GM23338 (cell line): ENCODE measurements around the gene SIL1. TPM values are rescaled to one million over a fixed set of nuclear protein-coding genes. Genes with fewer than 3 reads are reported as not detected.

Experiments
- ATAC-seq: fragments of 200-7000 bp; cut with Tn5 transposase; 3 replicates; pipeline ENCODE4 v1.9.1; 2020
- DNase-seq: peaks from one replicate; pipeline ENCODE4 v3.0.0-alpha.2; 2015; ENCODE audit warnings: low spot score
- H2AFZ ChIP-seq: fragments of 200-600 bp; sonication (generic); 2 replicates; pipeline ENCODE4 v1.8.0; 2016; ENCODE audit warnings: antibody characterized with exemption, mild to moderate bottlenecking, moderate library complexity
- H3F3A ChIP-seq: fragments of 200-600 bp; sonication (generic); replicated peaks from 2 replicates; pipeline ENCODE4 v1.8.0; 2017; ENCODE audit warnings: antibody characterized with exemption, mixed run types, low read depth
- H3K27ac ChIP-seq: fragments of 200-600 bp; sonication (generic); 2 replicates; pipeline ENCODE4 v1.6.1; 2016; ENCODE audit warnings: low read depth
- H3K27me3 ChIP-seq: fragments of 200-600 bp; sonication (generic); 2 replicates; pipeline ENCODE4 v1.8.0; 2016; ENCODE audit warnings: mild to moderate bottlenecking, mixed run types, moderate library complexity; ENCODE audit not compliant: insufficient read depth
- H3K36me3 ChIP-seq: fragments of 200-600 bp; sonication (generic); 2 replicates; pipeline ENCODE4 v1.8.0; 2016; ENCODE audit warnings: mild to moderate bottlenecking; ENCODE audit not compliant: insufficient read depth
- H3K4me1 ChIP-seq: fragments of 200-600 bp; sonication (generic); 2 replicates; pipeline ENCODE4 v1.8.0; 2016; ENCODE audit warnings: mild to moderate bottlenecking, moderate library complexity; ENCODE audit not compliant: insufficient read depth
- H3K4me2 ChIP-seq: fragments of 200-600 bp; sonication (generic); 2 replicates; pipeline ENCODE4 v1.7.1; 2017; ENCODE audit warnings: mixed run types
- H3K4me3 ChIP-seq: fragments of 200-600 bp; sonication (generic); 2 replicates; pipeline ENCODE4 v1.6.1; 2016; ENCODE audit warnings: mixed run types
- H3K79me2 ChIP-seq: fragments of 200-600 bp; sonication (generic); replicated peaks from 2 replicates; pipeline ENCODE4 v1.8.0; 2017; ENCODE audit warnings: mild to moderate bottlenecking; ENCODE audit not compliant: insufficient read depth
- H3K9me2 ChIP-seq: fragments of 200-600 bp; sonication (generic); 2 replicates; pipeline ENCODE4 v1.8.0; 2017; ENCODE audit not compliant: insufficient read depth
- H4K20me1 ChIP-seq: fragments of 200-600 bp; sonication (generic); replicated peaks from 2 replicates; pipeline ENCODE4 v1.8.0; 2017; ENCODE audit warnings: mild to moderate bottlenecking; ENCODE audit not compliant: insufficient read depth
- H3K27ac Mint-ChIP-seq: 2 replicates; pipeline ENCODE4 v1.8.0; 2020; ENCODE audit warnings: inconsistent platforms, mild to moderate bottlenecking, moderate library complexity, mixed read lengths
- H3K27me3 Mint-ChIP-seq: 3 replicates; pipeline ENCODE4 v1.8.0; 2022; ENCODE audit warnings: low read depth, mild to moderate bottlenecking, moderate library complexity, mixed read lengths, inconsistent platforms; ENCODE audit not compliant: insufficient read depth, poor library complexity
- H3K36me3 Mint-ChIP-seq: 3 replicates; pipeline ENCODE4 v1.8.0; 2021; ENCODE audit warnings: low read depth, mild to moderate bottlenecking, inconsistent platforms, moderate library complexity, mixed read lengths
- H3K4me1 Mint-ChIP-seq: 3 replicates; pipeline ENCODE4 v1.8.0; 2020; ENCODE audit warnings: mild to moderate bottlenecking, inconsistent platforms, mixed read lengths
- H3K4me3 Mint-ChIP-seq: 3 replicates; pipeline ENCODE4 v1.8.0; 2021; ENCODE audit warnings: moderate library complexity, mild to moderate bottlenecking, inconsistent platforms, mixed read lengths
- H3K9me3 Mint-ChIP-seq: 3 replicates; pipeline ENCODE4 v1.8.0; 2020; ENCODE audit warnings: moderate library complexity, mild to moderate bottlenecking, inconsistent platforms, mixed read lengths
- CREB1 ChIP-seq: fragments of 250-450 bp; sonication (Bioruptor Pico); IDR thresholded peaks from 2 replicates; pipeline ENCODE4 v1.5.0; 2020; ENCODE audit warnings: low read depth, mild to moderate bottlenecking, moderate library complexity
- JUNB ChIP-seq: IDR thresholded peaks from one replicate; pipeline ENCODE4 v1.6.1; 2016; ENCODE audit warnings: antibody characterized with exemption; ENCODE audit not compliant: unreplicated experiment
- NANOG ChIP-seq: IDR thresholded peaks from 2 replicates; pipeline ENCODE4 v1.6.1; 2016; ENCODE audit warnings: antibody characterized with exemption, borderline replicate concordance
- POLR2AphosphoS5 ChIP-seq: IDR thresholded peaks from 2 replicates; pipeline ENCODE4 v1.6.1; 2016; ENCODE audit warnings: antibody characterized with exemption, low read depth
- REST ChIP-seq: IDR thresholded peaks from one replicate; pipeline ENCODE4 v1.6.1; 2018; ENCODE audit warnings: antibody characterized with exemption; ENCODE audit not compliant: unreplicated experiment
- STAT1 ChIP-seq: IDR thresholded peaks from one replicate; pipeline ENCODE4 v1.6.1; 2016; ENCODE audit warnings: antibody characterized with exemption; ENCODE audit not compliant: unreplicated experiment
- ZNF114 ChIP-seq: fragments of 250-450 bp; sonication (Bioruptor Pico); IDR thresholded peaks from 2 replicates; pipeline ENCODE4 v1.5.0; 2020; ENCODE audit warnings: mild to moderate bottlenecking, moderate library complexity
- polyA plus RNA-seq: library from polyadenylated mRNA; unstranded; fragments of >200 nt; fragmentation: Nextera tagmentation; extraction: Ambion mirVana; gene quantifications from 2 replicates; pipeline ENCODE4 v1.2.1, GENCODE V29; 2016
- total RNA-seq: library from RNA; depleted of rRNA; stranded (reverse); fragments of >200 nt; shearing (Covaris generic); gene quantifications from 2 replicates; pipeline ENCODE4 v1.2.3, GENCODE V29; 2014
- TF ChIP-seq, protein P1 (sequence below): IDR thresholded peaks from 2 replicates; pipeline ENCODE4 v1.6.1; 2016; ENCODE audit warnings: antibody characterized with exemption
- TF ChIP-seq, protein P2 (sequence below), 2 experiments: fragments of 200-600 bp in 1 of 2; sonication (generic) in 1 of 2; conservative IDR thresholded peaks; 2 replicates each; pipeline versions ENCODE4 v1.5.1 to v1.6.1; 2016 to 2017; ENCODE audit warnings: antibody characterized with exemption in 2 of 2, low read depth in 2 of 2, mild to moderate bottlenecking in 2 of 2, moderate library complexity in 1 of 2

The SIL1 gene
- total and polyA plus RNA-seq, 2 experiments from 2014 or later, result 5.5 to 5.9 TPM

GRCh38 chr5:139190125-139190524 is 8.0 kb downstream of the SIL1 start:
- Mint-ChIP-seq H3K27ac (no peak overlapping the region), H3K27me3 (no peaks in the 10 kb centered on the region), H3K4me3 (no peak overlapping the region), H3K36me3 (peaks cover 6% of the 10 kb centered on the region; the same call in 1 of the 3 replicates), H3K9me3 (no peaks in the 10 kb centered on the region), H3K4me1 (no peaks in the 10 kb centered on the region)
- H3K27ac ChIP-seq, result no peak overlapping the region
- DNase-seq (no peak), ATAC-seq (no peak)
- H3K4me1 ChIP-seq, result no peaks in the 10 kb centered on the region
- H3K4me3 ChIP-seq, result no peak overlapping the region
- no peak overlapping the region for H3K4me2 ChIP-seq
- H3K9me2 ChIP-seq, result no peaks in the 10 kb centered on the region
- H3K36me3 ChIP-seq, result no peaks in the 10 kb centered on the region
- no peaks in the 10 kb centered on the region for H4K20me1 ChIP-seq
- H3K27me3 ChIP-seq, result no peaks in the 10 kb centered on the region
- TF ChIP-seq REST (no peak), NANOG (no peak), STAT1 (no peak), JUNB (no peak)
- TF ChIP-seq, protein P1, sequence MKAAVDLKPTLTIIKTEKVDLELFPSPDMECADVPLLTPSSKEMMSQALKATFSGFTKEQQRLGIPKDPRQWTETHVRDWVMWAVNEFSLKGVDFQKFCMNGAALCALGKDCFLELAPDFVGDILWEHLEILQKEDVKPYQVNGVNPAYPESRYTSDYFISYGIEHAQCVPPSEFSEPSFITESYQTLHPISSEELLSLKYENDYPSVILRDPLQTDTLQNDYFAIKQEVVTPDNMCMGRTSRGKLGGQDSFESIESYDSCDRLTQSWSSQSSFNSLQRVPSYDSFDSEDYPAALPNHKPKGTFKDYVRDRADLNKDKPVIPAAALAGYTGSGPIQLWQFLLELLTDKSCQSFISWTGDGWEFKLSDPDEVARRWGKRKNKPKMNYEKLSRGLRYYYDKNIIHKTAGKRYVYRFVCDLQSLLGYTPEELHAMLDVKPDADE, result no peak
- no peaks in the 10 kb centered on the region for H3K79me2 ChIP-seq
- no peaks in the 10 kb centered on the region for H3F3A ChIP-seq
- H2AFZ ChIP-seq, result no peak overlapping the region

DNA sequence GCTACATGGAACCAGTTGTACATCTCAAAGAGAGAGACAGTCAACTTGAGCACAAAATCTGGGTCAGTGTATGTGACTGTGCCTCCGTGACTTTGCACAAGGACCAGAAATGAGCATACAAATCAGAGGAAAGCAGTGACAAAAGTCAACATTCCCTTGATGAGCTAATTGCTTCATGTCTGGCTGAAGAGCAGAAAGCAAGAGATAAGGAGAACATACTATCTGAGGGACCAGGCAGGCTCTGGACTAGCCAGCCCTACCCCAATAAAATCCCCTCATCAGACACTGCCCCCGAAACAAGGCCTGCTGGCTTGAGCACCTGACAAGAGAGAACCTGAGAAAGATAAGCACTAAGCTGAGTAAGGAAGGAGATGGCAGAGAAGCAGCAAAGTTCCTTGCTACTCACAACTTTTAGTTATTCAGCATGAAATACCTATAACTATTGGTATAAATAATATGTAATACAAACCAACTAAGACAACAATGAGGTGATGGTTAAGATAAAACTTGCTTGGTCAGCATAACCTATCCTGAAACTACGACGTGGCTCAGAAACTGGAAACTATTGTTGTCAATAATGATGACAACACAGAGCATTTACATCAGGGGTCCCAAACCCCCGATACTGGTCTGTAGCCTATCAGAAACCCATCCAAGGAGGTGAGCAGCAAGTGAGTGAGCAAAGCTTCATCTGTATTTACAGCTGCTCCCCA is 9.5 kb downstream of the SIL1 start:
- Mint-ChIP-seq H3K27me3 (no peaks in the 10 kb centered on the region), H3K27ac (no peak overlapping the region), H3K36me3 (peaks cover 4% of the 10 kb centered on the region; the same call in 1 of the 3 replicates), H3K4me3 (no peak overlapping the region), H3K4me1 (no peaks in the 10 kb centered on the region), H3K9me3 (no peaks in the 10 kb centered on the region)
- ATAC-seq (no peak), DNase-seq (no peak)
- no peak overlapping the region for H2AFZ ChIP-seq
- H3K27me3 ChIP-seq, result no peaks in the 10 kb centered on the region
- no peaks in the 10 kb centered on the region for H3F3A ChIP-seq
- H4K20me1 ChIP-seq, result no peaks in the 10 kb centered on the region
- no peaks in the 10 kb centered on the region for H3K79me2 ChIP-seq
- H3K36me3 ChIP-seq, result no peaks in the 10 kb centered on the region
- no peaks in the 10 kb centered on the region for H3K9me2 ChIP-seq
- H3K4me2 ChIP-seq, result no peak overlapping the region
- no peaks in the 10 kb centered on the region for H3K4me1 ChIP-seq
- no peak overlapping the region for H3K4me3 ChIP-seq
- no peak overlapping the region for H3K27ac ChIP-seq
- no peak for TF ChIP-seq JUNB
- no peak for TF ChIP-seq ZNF114
- TF ChIP-seq, protein P2, sequence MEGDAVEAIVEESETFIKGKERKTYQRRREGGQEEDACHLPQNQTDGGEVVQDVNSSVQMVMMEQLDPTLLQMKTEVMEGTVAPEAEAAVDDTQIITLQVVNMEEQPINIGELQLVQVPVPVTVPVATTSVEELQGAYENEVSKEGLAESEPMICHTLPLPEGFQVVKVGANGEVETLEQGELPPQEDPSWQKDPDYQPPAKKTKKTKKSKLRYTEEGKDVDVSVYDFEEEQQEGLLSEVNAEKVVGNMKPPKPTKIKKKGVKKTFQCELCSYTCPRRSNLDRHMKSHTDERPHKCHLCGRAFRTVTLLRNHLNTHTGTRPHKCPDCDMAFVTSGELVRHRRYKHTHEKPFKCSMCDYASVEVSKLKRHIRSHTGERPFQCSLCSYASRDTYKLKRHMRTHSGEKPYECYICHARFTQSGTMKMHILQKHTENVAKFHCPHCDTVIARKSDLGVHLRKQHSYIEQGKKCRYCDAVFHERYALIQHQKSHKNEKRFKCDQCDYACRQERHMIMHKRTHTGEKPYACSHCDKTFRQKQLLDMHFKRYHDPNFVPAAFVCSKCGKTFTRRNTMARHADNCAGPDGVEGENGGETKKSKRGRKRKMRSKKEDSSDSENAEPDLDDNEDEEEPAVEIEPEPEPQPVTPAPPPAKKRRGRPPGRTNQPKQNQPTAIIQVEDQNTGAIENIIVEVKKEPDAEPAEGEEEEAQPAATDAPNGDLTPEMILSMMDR (conservative IDR thresholded peaks at IDR 0.05; ENCODE audit: low read depth in 2 of 2), result no peak
- no peak for TF ChIP-seq POLR2AphosphoS5
- no peak for TF ChIP-seq CREB1 (CRISPR knock-in tag)
